Mesenchymal stem cell (in vitro differentiated cells and primary cell): ENCODE results near the gene ITGB8.

ENCODE experiments used
- DNase-seq: peaks from one replicate; pipeline ENCODE4 v3.0.0-alpha.2; 2013
- H2AFZ ChIP-seq: one replicate; pipeline ENCODE4 v1.6.1; 2013; ENCODE audit warnings: low read depth, mild to moderate bottlenecking, control low read depth, inconsistent platforms, low read length, moderate library complexity
- H2AK5ac ChIP-seq: 2 replicates; pipeline ENCODE4 v1.6.1; 2013; ENCODE audit warnings: low read length, moderate library complexity, mild to moderate bottlenecking, inconsistent platforms; ENCODE audit not compliant: severe bottlenecking
- H2BK120ac ChIP-seq: one replicate; pipeline ENCODE4 v1.6.1; 2013; ENCODE audit warnings: low read depth, mild to moderate bottlenecking, inconsistent platforms, low read length, moderate library complexity
- H2BK12ac ChIP-seq, 2 experiments: one replicate each; pipeline ENCODE4 v1.6.1; 2013; ENCODE audit warnings: inconsistent platforms in 2 of 2, low read length in 2 of 2, mild to moderate bottlenecking in 2 of 2, moderate library complexity in 2 of 2, control low read depth in 1 of 2
- H2BK15ac ChIP-seq: one replicate; pipeline ENCODE4 v1.6.1; 2013; ENCODE audit warnings: mild to moderate bottlenecking, low read depth, inconsistent platforms; ENCODE audit not compliant: poor library complexity, severe bottlenecking
- H2BK5ac ChIP-seq: 2 replicates; pipeline ENCODE4 v1.6.1; 2013; ENCODE audit warnings: low read depth, mild to moderate bottlenecking, low read length, control low read depth, inconsistent platforms; ENCODE audit not compliant: poor library complexity, severe bottlenecking
- H3K14ac ChIP-seq, 2 experiments: one replicate each; pipeline ENCODE4 v1.6.1; 2013; ENCODE audit warnings: inconsistent platforms in 2 of 2, low read length in 2 of 2, control low read depth in 1 of 2, mild to moderate bottlenecking in 1 of 2, moderate library complexity in 1 of 2
- H3K18ac ChIP-seq, 2 experiments: one replicate each; pipeline ENCODE4 v1.6.1; 2013; ENCODE audit warnings: inconsistent platforms in 2 of 2, low read length in 2 of 2, control low read depth in 1 of 2, low read depth in 1 of 2, mild to moderate bottlenecking in 1 of 2
- H3K23ac ChIP-seq, 2 experiments: one replicate each; pipeline ENCODE4 v1.6.1; 2013; ENCODE audit warnings: inconsistent platforms in 2 of 2, low read length in 2 of 2, mild to moderate bottlenecking in 2 of 2, moderate library complexity in 2 of 2, control low read depth in 1 of 2
- H3K27ac ChIP-seq: 2 replicates; pipeline ENCODE4 v1.5.1; 2013; ENCODE audit warnings: mild to moderate bottlenecking, moderate library complexity, low read length, control low read depth, inconsistent platforms; ENCODE audit not compliant: poor library complexity, severe bottlenecking
- H3K27me3 ChIP-seq, 2 experiments: 2 replicates each; pipeline versions ENCODE4 v1.6.1 to v1.7.0; 2013; ENCODE audit warnings: low read length in 2 of 2, mild to moderate bottlenecking in 2 of 2, moderate library complexity in 2 of 2, control low read depth in 1 of 2, inconsistent platforms in 1 of 2; ENCODE audit not compliant: control insufficient read depth in 1 of 2, insufficient read depth in 1 of 2
- H3K36me3 ChIP-seq, 2 experiments: 2 replicates each; pipeline versions ENCODE4 v1.6.1 to v1.7.0; 2013; ENCODE audit warnings: low read length in 2 of 2, control low read depth in 1 of 2, inconsistent platforms in 1 of 2, low read depth in 1 of 2, mild to moderate bottlenecking in 1 of 2; ENCODE audit not compliant: insufficient read depth in 2 of 2, control insufficient read depth in 1 of 2
- H3K4ac ChIP-seq, 2 experiments: one replicate each; pipeline ENCODE4 v1.6.1; 2013; ENCODE audit warnings: inconsistent platforms in 2 of 2, low read length in 2 of 2, mild to moderate bottlenecking in 2 of 2, moderate library complexity in 2 of 2, control low read depth in 1 of 2, low read depth in 1 of 2
- H3K4me1 ChIP-seq: 2 replicates; pipeline ENCODE4 v1.6.1; 2013; ENCODE audit warnings: low read depth, low read length, control low read depth; ENCODE audit not compliant: control insufficient read depth, insufficient read depth
- H3K4me2 ChIP-seq: 2 replicates; pipeline ENCODE4 v1.6.1; 2013; ENCODE audit warnings: low read length, mild to moderate bottlenecking, inconsistent platforms; ENCODE audit not compliant: poor library complexity, severe bottlenecking
- H3K4me3 ChIP-seq, 2 experiments: 2 replicates each; pipeline versions ENCODE4 v1.5.1 to v1.7.0; 2013; ENCODE audit warnings: low read length in 2 of 2, mild to moderate bottlenecking in 2 of 2, control low read depth in 1 of 2, low read depth in 1 of 2; ENCODE audit not compliant: insufficient read depth in 1 of 2
- H3K79me1 ChIP-seq: replicated peaks from 2 replicates; pipeline ENCODE4 v1.6.1; 2013; ENCODE audit warnings: mild to moderate bottlenecking, control low read depth, low read length, inconsistent platforms; ENCODE audit not compliant: poor library complexity, severe bottlenecking
- H3K9ac ChIP-seq: 2 replicates; pipeline ENCODE4 v1.7.0; 2013; ENCODE audit warnings: mild to moderate bottlenecking, low read length, moderate library complexity
- H3K9me3 ChIP-seq: 2 replicates; pipeline ENCODE4 v1.7.0; 2013; ENCODE audit warnings: mild to moderate bottlenecking, low read length; ENCODE audit not compliant: control insufficient read depth
- H4K8ac ChIP-seq: one replicate; pipeline ENCODE4 v1.6.1; 2013; ENCODE audit warnings: inconsistent platforms, mild to moderate bottlenecking, low read length, moderate library complexity
- H4K91ac ChIP-seq: one replicate; pipeline ENCODE4 v1.6.1; 2013; ENCODE audit warnings: mild to moderate bottlenecking, low read length, inconsistent platforms
- WGBS: methylation state at CpG from one replicate; pipeline ENCODE4 v1.1.7; 2013; ENCODE audit warnings: mixed read lengths; 5-methylcytosine and 5-hydroxymethylcytosine counted together

The ITGB8 gene

GRCh38 chr7:20293336-20293735 is 37.4 kb upstream of the ITGB8 start:
- Histone ChIP-seq H3K14ac (no peak overlapping the region), H3K4me2 (no peak overlapping the region), H3K79me1 (no peaks in the 10 kb centered on the region), H3K9ac (no peak overlapping the region), H2BK120ac (no peak overlapping the region), H3K9me3 (peaks cover 16% of the 10 kb centered on the region), H3K27me3 (no peaks in the 10 kb centered on the region), H2BK12ac (no peak overlapping the region), H2BK5ac (no peak overlapping the region), H3K36me3 (no peaks in the 10 kb centered on the region), H2AK5ac (no peak overlapping the region), H2BK15ac (no peak overlapping the region), H4K8ac (no peak overlapping the region), H3K4me3 (no peak overlapping the region), H3K18ac (no peak overlapping the region), H3K4me1 (no peaks in the 10 kb centered on the region), H4K91ac (no peak overlapping the region), H3K23ac (no peak overlapping the region), H3K4ac (no peak overlapping the region), H2AFZ (no peak overlapping the region), H3K27ac (no peak overlapping the region)
- no CpG with 5 or more reads among the region's 3 CpGs for WGBS
- DNase-seq: no peak

- no CpG with 5 or more reads among the region's 3 CpGs for WGBS
- no peak overlapping the region for H3K27ac ChIP-seq
- H3K36me3 ChIP-seq: no peaks in the 10 kb centered on the region
Observed at GRCh38 chr7:20296444-20296843, 34.3 kb upstream of the ITGB8 start.

GRCh38 chr7:20296901-20297300 is 33.8 kb upstream of the ITGB8 start:
- no peak overlapping the region for H4K8ac ChIP-seq
- no peak overlapping the region for H2BK5ac ChIP-seq
- no peak overlapping the region for H3K18ac ChIP-seq
- peaks cover 16% of the 10 kb centered on the region for H3K9me3 ChIP-seq
- no peaks in the 10 kb centered on the region for H3K79me1 ChIP-seq
- 81% methylated on average over 2 of the region's 3 CpGs for WGBS
- H3K4me2 ChIP-seq: no peak overlapping the region
- no peak overlapping the region for H3K4ac ChIP-seq
- H3K4me3 ChIP-seq: no peak overlapping the region
- no peak overlapping the region for H2BK120ac ChIP-seq
- no peak overlapping the region for H2BK15ac ChIP-seq
- no peak overlapping the region for H2BK12ac ChIP-seq
- no peak overlapping the region for H3K23ac ChIP-seq
- H2AFZ ChIP-seq: no peak overlapping the region
- no peak overlapping the region for H3K27ac ChIP-seq
- no peak overlapping the region for H3K14ac ChIP-seq
- no peaks in the 10 kb centered on the region for H3K36me3 ChIP-seq
- peaks cover 2% of the 10 kb centered on the region for H3K4me1 ChIP-seq
- DNase-seq: no peak
- H3K9ac ChIP-seq: no peak overlapping the region
- H3K27me3 ChIP-seq: no peaks in the 10 kb centered on the region
- no peak overlapping the region for H2AK5ac ChIP-seq
- H4K91ac ChIP-seq: no peak overlapping the region

More at GRCh38 chr7:20296444-20296843, 34.3 kb upstream of the ITGB8 start:
- Histone ChIP-seq H3K9ac (no peak overlapping the region), H3K14ac (no peak overlapping the region), H2AK5ac (no peak overlapping the region), H3K23ac (no peak overlapping the region), H4K8ac (no peak overlapping the region), H3K27me3 (no peaks in the 10 kb centered on the region), H2AFZ (no peak overlapping the region), H2BK5ac (no peak overlapping the region), H2BK12ac (no peak overlapping the region), H3K79me1 (no peaks in the 10 kb centered on the region), H3K18ac (no peak overlapping the region), H3K9me3 (peaks cover 16% of the 10 kb centered on the region), H2BK120ac (no peak overlapping the region), H3K4me2 (no peak overlapping the region), H3K4me1 (peaks cover 2% of the 10 kb centered on the region), H3K4me3 (no peak overlapping the region), H2BK15ac (no peak overlapping the region), H3K4ac (no peak overlapping the region), H4K91ac (no peak overlapping the region)
- no peak for DNase-seq

- Histone ChIP-seq H3K23ac (no peak overlapping the region), H3K14ac (no peak overlapping the region), H3K27ac (no peak overlapping the region), H3K4me1 (peaks cover 2% of the 10 kb centered on the region), H3K4me3 (no peak overlapping the region), H2BK15ac (no peak overlapping the region), H2AK5ac (no peak overlapping the region), H3K36me3 (no peaks in the 10 kb centered on the region), H3K4me2 (no peak overlapping the region), H3K4ac (no peak overlapping the region), H2AFZ (no peak overlapping the region), H2BK5ac (no peak overlapping the region), H3K9ac (no peak overlapping the region), H3K18ac (no peak overlapping the region), H3K27me3 (no peaks in the 10 kb centered on the region), H2BK120ac (no peak overlapping the region), H3K9me3 (peaks cover 16% of the 10 kb centered on the region), H4K91ac (no peak overlapping the region), H3K79me1 (no peaks in the 10 kb centered on the region), H2BK12ac (no peak overlapping the region), H4K8ac (no peak overlapping the region)
- WGBS: 94% methylated on average over 1 of the region's 1 CpG
- no peak for DNase-seq
Observed at GRCh38 chr7:20298486-20298901, 32.2 kb upstream of the ITGB8 start.
